ENCODE data around the gene RNU6-1. TPM values are rescaled to one million over a fixed set of nuclear protein-coding genes. Genes with fewer than 3 reads are reported as not detected.

Gene RNU6-1
- total and polyA plus RNA-seq, 2 donors (not counting 1 experiment from before 2014, with no cell fraction given), result not detected

DNA sequence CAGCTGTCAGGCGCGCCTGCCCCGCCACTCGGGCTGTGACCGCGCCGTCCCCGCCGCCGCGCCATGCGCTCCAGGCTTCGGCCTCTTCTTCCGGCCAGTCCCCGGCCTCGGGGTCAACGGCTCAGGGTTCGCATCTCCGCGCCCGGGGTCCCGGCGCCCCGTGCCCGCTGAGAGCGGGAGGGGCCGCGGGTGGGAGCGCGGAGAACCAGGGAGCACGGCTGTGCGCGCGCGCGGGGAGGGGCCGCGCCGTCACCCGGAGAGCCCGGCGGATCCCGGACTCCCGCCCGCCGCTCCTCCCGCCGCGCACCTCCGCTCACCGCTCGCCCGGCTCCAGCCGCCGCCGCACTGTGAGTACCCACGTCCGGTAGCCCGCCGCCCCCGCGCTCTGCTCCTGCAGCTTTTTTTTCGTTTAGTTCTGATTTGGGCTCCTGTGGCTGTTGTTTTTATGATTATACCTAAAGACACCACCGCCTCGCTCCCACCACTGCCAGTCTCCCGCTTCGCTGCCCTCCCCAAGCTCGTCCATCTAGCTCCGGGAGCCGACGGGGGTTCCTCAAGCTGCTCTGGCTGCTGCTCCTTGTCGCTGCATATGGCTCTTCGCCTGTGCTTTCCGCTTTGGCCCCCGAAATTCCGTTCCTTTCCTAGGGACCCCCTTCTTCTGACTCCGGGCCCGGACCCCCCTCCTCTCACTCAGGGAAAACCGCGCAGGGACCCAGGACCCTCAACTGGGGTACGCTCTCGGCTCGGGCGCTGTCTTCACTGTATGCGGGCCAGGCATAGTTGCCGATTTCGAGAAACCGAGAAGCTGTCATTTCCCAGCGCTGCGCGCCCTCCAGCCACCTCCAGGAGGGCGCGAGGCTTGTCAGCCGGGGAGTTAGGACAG is 16.3 kb downstream of the RNU6-1 start:
- Histone ChIP-seq H3K36me3 (replicated peaks in 1 of 2; ENCODE audit: control extremely low read depth in 1 of 2, control insufficient read depth in 1 of 2, extremely low read depth in 1 of 2, insufficient read depth in 2 of 2, low read length in 1 of 2) (no peaks in the 10 kb centered on the region), H4K20me1 (ENCODE audit: control insufficient read depth, insufficient read depth, low read length, poor library complexity, severe bottlenecking) (peaks cover 27% of the 10 kb centered on the region), H3K4me1 (ENCODE audit: control insufficient read depth in 2 of 2, insufficient read depth in 2 of 2, low read length in 2 of 2) (peaks cover 61 to 81% of the 10 kb centered on the region in 2 donors), H3K4me2 (replicated peaks; ENCODE audit: low read depth, low read length, poor library complexity, severe bottlenecking) (peak overlapping the region; percentile 83), H3K79me2 (ENCODE audit: control insufficient read depth, insufficient read depth, low read length) (no peaks in the 10 kb centered on the region), H3K27me3 (replicated peaks in 1 of 4; ENCODE audit: control extremely low read depth in 1 of 4, control insufficient read depth in 3 of 4, insufficient read depth in 4 of 4, low read length in 3 of 4) (peaks cover 0 to 87% (median 69%) of the 10 kb centered on the region in 4 experiments), H3K4me3 (ENCODE audit: control extremely low read depth in 1 of 5, extremely low read depth in 1 of 5, insufficient read depth in 1 of 5, low read depth in 2 of 5, low read length in 4 of 5) (peak overlapping the region in 4 of 5 experiments; percentile 24 to 50 (median 40)), H2AFZ (ENCODE audit: insufficient read depth, low read depth, low read length, poor library complexity, severe bottlenecking) (peak overlapping the region; percentile 35), H3K9me3 (ENCODE audit: control extremely low read depth in 1 of 3, control insufficient read depth in 2 of 3, insufficient read depth in 1 of 3, low read length in 2 of 3) (peaks cover 0 to 89% (median 17%) of the 10 kb centered on the region in 3 donors), H3K9ac (ENCODE audit: low read length) (peak overlapping the region; percentile 54), H3K27ac (ENCODE audit: low read length in 2 of 2) (no peak overlapping the region)
- POLR2A ChIA-PET, result interaction anchor here (1.9 to 3.3 kb wide), 2 partner anchors 12 to 40 kb away, joined by 7 to 20 read pairs; no protein-coding TSS in a partner anchor
- 6% methylated on average over 77 of the region's 94 CpGs for WGBS (ENCODE audit: insufficient coverage)
- DNase-seq (peak; percentile 61), ATAC-seq (ENCODE audit: low read depth) (no peak)
- Mint-ChIP-seq H3K4me3 (peak overlapping the region; percentile 90), H3K4me1 (peaks cover 54% of the 10 kb centered on the region), H3K27me3 (peaks cover 63% of the 10 kb centered on the region), H3K9me3 (ENCODE audit: insufficient read depth) (no peaks in the 10 kb centered on the region), H3K27ac (peak overlapping the region; percentile 58)
- TF ChIP-seq EZH2 (IDR thresholded peaks at IDR 0.05; ENCODE audit: borderline replicate concordance, insufficient read depth, low read depth, low read length, poor library complexity, severe bottlenecking), result peak; percentile 43
- TF ChIP-seq, protein P1, sequence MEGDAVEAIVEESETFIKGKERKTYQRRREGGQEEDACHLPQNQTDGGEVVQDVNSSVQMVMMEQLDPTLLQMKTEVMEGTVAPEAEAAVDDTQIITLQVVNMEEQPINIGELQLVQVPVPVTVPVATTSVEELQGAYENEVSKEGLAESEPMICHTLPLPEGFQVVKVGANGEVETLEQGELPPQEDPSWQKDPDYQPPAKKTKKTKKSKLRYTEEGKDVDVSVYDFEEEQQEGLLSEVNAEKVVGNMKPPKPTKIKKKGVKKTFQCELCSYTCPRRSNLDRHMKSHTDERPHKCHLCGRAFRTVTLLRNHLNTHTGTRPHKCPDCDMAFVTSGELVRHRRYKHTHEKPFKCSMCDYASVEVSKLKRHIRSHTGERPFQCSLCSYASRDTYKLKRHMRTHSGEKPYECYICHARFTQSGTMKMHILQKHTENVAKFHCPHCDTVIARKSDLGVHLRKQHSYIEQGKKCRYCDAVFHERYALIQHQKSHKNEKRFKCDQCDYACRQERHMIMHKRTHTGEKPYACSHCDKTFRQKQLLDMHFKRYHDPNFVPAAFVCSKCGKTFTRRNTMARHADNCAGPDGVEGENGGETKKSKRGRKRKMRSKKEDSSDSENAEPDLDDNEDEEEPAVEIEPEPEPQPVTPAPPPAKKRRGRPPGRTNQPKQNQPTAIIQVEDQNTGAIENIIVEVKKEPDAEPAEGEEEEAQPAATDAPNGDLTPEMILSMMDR (IDR thresholded peaks at IDR 0.05), result no peak
- CTCF ChIA-PET, result interaction anchor here (1.5 to 16.8 kb wide), 5 partner anchors 9 to 323 kb away, joined by 7 to 237 read pairs (median 15); no protein-coding TSS in a partner anchor
- intact Hi-C loops (cut with micrococcal nuclease), result loop anchor here (2.0 kb wide), 2 partner anchors 13 to 41 kb away; no protein-coding TSS in a partner anchor

Measured in B cell (primary cell).